Measurements from ENCODE around the gene NUAK2. TPM values are rescaled to one million over a fixed set of nuclear protein-coding genes. Genes with fewer than 3 reads are reported as not detected.

Gene NUAK2
- total RNA-seq, 1 experiment from 2014 or later, result 11.9 TPM

- no peak for DNase-seq (ENCODE audit: low read depth)
- in situ Hi-C loops (cut with HindIII; ENCODE audit: low pct_unique_long_range_greater_than_20kb, low sequenced_read_pairs), result no loop called here
Measured at GRCh38 chr1:205268846-205269680, 52.5 kb downstream of the NUAK2 start.

GRCh38 chr1:205267306-205267902 lies 54.1 kb downstream of the NUAK2 start:
- in situ Hi-C loops (cut with HindIII; ENCODE audit: low pct_unique_long_range_greater_than_20kb, low sequenced_read_pairs), result no loop called here
- DNase-seq (ENCODE audit: low read depth), result no peak

- no peak for DNase-seq (ENCODE audit: low read depth)
- in situ Hi-C loops (cut with HindIII; ENCODE audit: low pct_unique_long_range_greater_than_20kb, low sequenced_read_pairs), result no loop called here
Measured at GRCh38 chr1:205266611-205267305, 54.8 kb downstream of the NUAK2 start.

- DNase-seq (ENCODE audit: low read depth), result no peak
- in situ Hi-C loops (cut with HindIII; ENCODE audit: low pct_unique_long_range_greater_than_20kb, low sequenced_read_pairs), result no loop called here
Measured at GRCh38 chr1:205263580-205264190, 57.9 kb downstream of the NUAK2 start.

GRCh38 chr1:205262731-205263171 lies 58.8 kb downstream of the NUAK2 start:
- in situ Hi-C loops (cut with HindIII; ENCODE audit: low pct_unique_long_range_greater_than_20kb, low sequenced_read_pairs), result no loop called here
- no peak for DNase-seq (ENCODE audit: low read depth)

GRCh38 chr1:205261946-205262691 lies 59.4 kb downstream of the NUAK2 start:
- in situ Hi-C loops (cut with HindIII; ENCODE audit: low pct_unique_long_range_greater_than_20kb, low sequenced_read_pairs), result no loop called here
- no peak for DNase-seq (ENCODE audit: low read depth)

- no peak for DNase-seq (ENCODE audit: low read depth)
- in situ Hi-C loops (cut with HindIII; ENCODE audit: low pct_unique_long_range_greater_than_20kb, low sequenced_read_pairs), result no loop called here
Measured at GRCh38 chr1:205260948-205261732, 60.4 kb downstream of the NUAK2 start.

GRCh38 chr1:205259998-205260397 lies 61.5 kb downstream of the NUAK2 start:
- in situ Hi-C loops (cut with HindIII; ENCODE audit: low pct_unique_long_range_greater_than_20kb, low sequenced_read_pairs), result no loop called here
- DNase-seq (ENCODE audit: low read depth), result no peak

GRCh38 chr1:205259324-205259832 lies 62.2 kb downstream of the NUAK2 start:
- in situ Hi-C loops (cut with HindIII; ENCODE audit: low pct_unique_long_range_greater_than_20kb, low sequenced_read_pairs), result no loop called here
- no peak for DNase-seq (ENCODE audit: low read depth)

GRCh38 chr1:205258719-205259118 lies 62.8 kb downstream of the NUAK2 start:
- in situ Hi-C loops (cut with HindIII; ENCODE audit: low pct_unique_long_range_greater_than_20kb, low sequenced_read_pairs), result no loop called here
- DNase-seq (ENCODE audit: low read depth), result peak; percentile 43

GRCh38 chr1:205258261-205258691 lies 63.3 kb downstream of the NUAK2 start:
- in situ Hi-C loops (cut with HindIII; ENCODE audit: low pct_unique_long_range_greater_than_20kb, low sequenced_read_pairs), result no loop called here
- DNase-seq (ENCODE audit: low read depth), result no peak

GRCh38 chr1:205257735-205258134 lies 63.8 kb downstream of the NUAK2 start:
- DNase-seq (ENCODE audit: low read depth), result no peak
- in situ Hi-C loops (cut with HindIII; ENCODE audit: low pct_unique_long_range_greater_than_20kb, low sequenced_read_pairs), result no loop called here

GRCh38 chr1:205256951-205257625 lies 64.5 kb downstream of the NUAK2 start:
- DNase-seq (ENCODE audit: low read depth), result no peak
- in situ Hi-C loops (cut with HindIII; ENCODE audit: low pct_unique_long_range_greater_than_20kb, low sequenced_read_pairs), result no loop called here

GRCh38 chr1:205255941-205256780 lies 65.4 kb downstream of the NUAK2 start:
- in situ Hi-C loops (cut with HindIII; ENCODE audit: low pct_unique_long_range_greater_than_20kb, low sequenced_read_pairs), result no loop called here
- peak; percentile 76 for DNase-seq (ENCODE audit: low read depth)
